Gastrocnemius medialis (tissue), 4 donors: ENCODE measurements around the gene PRAMEF1.

Experiments used
- POLR2A ChIP-seq, 2 donors: fragments of 450-650 bp; IDR thresholded peaks; one replicate each; pipeline ENCODE4 v1.6.1; 2017; ENCODE audit warnings: antibody characterized with exemption in 2 of 2, mild to moderate bottlenecking in 2 of 2, moderate library complexity in 2 of 2
- TF ChIP-seq, protein P1 (sequence below), 5 experiments: fragments of 450-650 bp in 3 of 5; fragments of 200-600 bp in 2 of 5; sonication (generic) in 2 of 5; IDR thresholded peaks in 4 of 5; conservative IDR thresholded peaks in 1 of 5; 1 replicate in 4 of 5; 2 replicates in 1 of 5; pipeline ENCODE4 v1.5.1; 2016 to 2019; ENCODE audit warnings: antibody characterized with exemption in 5 of 5, mild to moderate bottlenecking in 3 of 5, moderate library complexity in 3 of 5

DNA sequence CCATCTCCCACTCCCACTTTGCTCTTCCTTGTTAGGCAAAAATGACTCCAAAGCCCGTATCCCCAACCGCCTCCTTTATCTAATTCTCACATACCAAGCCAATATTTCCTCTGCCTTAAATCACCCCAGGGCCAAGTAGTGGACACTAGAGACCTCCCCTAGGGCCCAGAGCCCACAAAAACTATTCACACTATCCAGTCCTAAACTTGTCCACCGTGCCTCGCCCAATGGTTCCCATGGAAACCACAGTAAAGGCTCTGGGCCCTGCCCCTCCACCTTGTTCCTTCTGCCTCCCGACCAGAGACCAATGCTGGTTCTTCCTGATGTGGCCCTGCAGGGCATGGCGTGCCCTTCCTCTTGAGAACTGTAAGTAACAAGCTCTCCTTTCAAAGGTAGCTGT lies 33.4 kb upstream of the PRAMEF1 start:
- TF ChIP-seq, protein P1, sequence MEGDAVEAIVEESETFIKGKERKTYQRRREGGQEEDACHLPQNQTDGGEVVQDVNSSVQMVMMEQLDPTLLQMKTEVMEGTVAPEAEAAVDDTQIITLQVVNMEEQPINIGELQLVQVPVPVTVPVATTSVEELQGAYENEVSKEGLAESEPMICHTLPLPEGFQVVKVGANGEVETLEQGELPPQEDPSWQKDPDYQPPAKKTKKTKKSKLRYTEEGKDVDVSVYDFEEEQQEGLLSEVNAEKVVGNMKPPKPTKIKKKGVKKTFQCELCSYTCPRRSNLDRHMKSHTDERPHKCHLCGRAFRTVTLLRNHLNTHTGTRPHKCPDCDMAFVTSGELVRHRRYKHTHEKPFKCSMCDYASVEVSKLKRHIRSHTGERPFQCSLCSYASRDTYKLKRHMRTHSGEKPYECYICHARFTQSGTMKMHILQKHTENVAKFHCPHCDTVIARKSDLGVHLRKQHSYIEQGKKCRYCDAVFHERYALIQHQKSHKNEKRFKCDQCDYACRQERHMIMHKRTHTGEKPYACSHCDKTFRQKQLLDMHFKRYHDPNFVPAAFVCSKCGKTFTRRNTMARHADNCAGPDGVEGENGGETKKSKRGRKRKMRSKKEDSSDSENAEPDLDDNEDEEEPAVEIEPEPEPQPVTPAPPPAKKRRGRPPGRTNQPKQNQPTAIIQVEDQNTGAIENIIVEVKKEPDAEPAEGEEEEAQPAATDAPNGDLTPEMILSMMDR (IDR thresholded peaks at IDR 0.05 in 4 of 5, conservative IDR thresholded peaks at IDR 0.05 in 1 of 5): no peak
- TF ChIP-seq POLR2A (IDR thresholded peaks at IDR 0.05): no peak
